DOHH2 (cell line): Measurements from ENCODE around the gene PRKD2.

Experiments
- H3F3A ChIP-seq: fragments of 200-600 bp; sonication (generic), shearing (Covaris generic); 2 replicates; pipeline ENCODE4 v1.6.0; 2016; ENCODE audit warnings: antibody characterized with exemption, mild to moderate bottlenecking; ENCODE audit not compliant: control insufficient read depth, insufficient read depth
- H3K27ac ChIP-seq: fragments of 200-600 bp; sonication (generic); 2 replicates; pipeline ENCODE4 v1.5.1; 2014; ENCODE audit warnings: low read depth, mild to moderate bottlenecking, low read length, moderate library complexity
- H3K27me3 ChIP-seq: fragments of 200-600 bp; sonication (generic); 2 replicates; pipeline ENCODE4 v1.6.1; 2014; ENCODE audit warnings: mild to moderate bottlenecking, low read length, mixed read lengths; ENCODE audit not compliant: control insufficient read depth
- H3K36me3 ChIP-seq: fragments of 200-600 bp; sonication (generic); 2 replicates; pipeline ENCODE4 v1.6.1; 2014; ENCODE audit warnings: mild to moderate bottlenecking, low read length, moderate library complexity, mixed read lengths; ENCODE audit not compliant: control insufficient read depth
- H3K4me1 ChIP-seq: fragments of 200-600 bp; sonication (generic); 2 replicates; pipeline ENCODE4 v1.6.1; 2014; ENCODE audit warnings: mild to moderate bottlenecking, low read length, mixed read lengths; ENCODE audit not compliant: control insufficient read depth
- H3K4me2 ChIP-seq: fragments of 200-600 bp; sonication (generic); 2 replicates; pipeline ENCODE4 v1.6.0; 2014; ENCODE audit warnings: mild to moderate bottlenecking, low read length, moderate library complexity
- H3K4me3 ChIP-seq: fragments of 200-600 bp; sonication (generic); 2 replicates; pipeline ENCODE4 v1.5.1; 2014; ENCODE audit warnings: mild to moderate bottlenecking, low read length, mixed read lengths
- H3K79me2 ChIP-seq: fragments of 200-600 bp; sonication (generic); 2 replicates; pipeline ENCODE4 v1.6.1; 2014; ENCODE audit warnings: mild to moderate bottlenecking, low read length, mixed read lengths; ENCODE audit not compliant: control insufficient read depth
- H3K9me2 ChIP-seq: fragments of 200-600 bp; sonication (generic); replicated peaks from 2 replicates; pipeline ENCODE4 v1.6.1; 2014; ENCODE audit warnings: mild to moderate bottlenecking, low read length, mixed read lengths; ENCODE audit not compliant: control insufficient read depth
- H3K9me3 ChIP-seq: fragments of 200-600 bp; sonication (generic); 2 replicates; pipeline ENCODE4 v1.6.1; 2014; ENCODE audit warnings: antibody characterized with exemption, low read length, mixed read lengths; ENCODE audit not compliant: control insufficient read depth, insufficient read depth
- H4K20me1 ChIP-seq: fragments of 200-600 bp; sonication (generic); 2 replicates; pipeline ENCODE4 v1.6.0; 2014; ENCODE audit warnings: low read depth, mild to moderate bottlenecking, antibody characterized with exemption, low read length, moderate library complexity; ENCODE audit not compliant: control insufficient read depth, insufficient read depth
- EZH2phosphoT487 ChIP-seq: fragments of 200-600 bp; sonication (generic); IDR thresholded peaks from 2 replicates; pipeline ENCODE4 v1.6.1; 2017; ENCODE audit warnings: borderline replicate concordance, mild to moderate bottlenecking, antibody characterized with exemption, low read length, moderate library complexity, mixed read lengths
- TF ChIP-seq, protein P1 (sequence below): fragments of 200-600 bp; sonication (generic); IDR thresholded peaks from one replicate; pipeline ENCODE4 v1.5.1; 2014; ENCODE audit warnings: antibody characterized with exemption, mild to moderate bottlenecking, low read depth, low read length; ENCODE audit not compliant: poor library complexity, severe bottlenecking

The PRKD2 gene

DNA sequence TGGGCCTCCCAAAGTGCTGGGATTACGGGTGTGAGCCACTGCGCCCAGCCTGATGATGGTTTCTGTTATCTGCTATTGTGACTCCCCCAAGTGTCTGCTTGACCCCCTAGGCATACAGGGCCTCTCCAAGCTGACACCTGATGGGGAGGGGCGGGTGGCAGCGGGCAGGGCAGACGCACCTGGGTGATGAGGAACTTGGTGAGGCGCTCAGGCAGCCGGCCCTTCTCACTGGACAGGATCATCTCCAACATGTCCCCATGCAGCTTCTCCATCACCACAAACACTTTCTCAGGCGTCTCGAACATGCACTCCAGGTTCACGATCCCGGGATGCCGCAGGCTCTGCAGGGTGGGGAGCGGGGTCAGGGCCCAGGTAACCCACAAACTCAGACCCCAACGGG lies 27.6 kb downstream of the PRKD2 start:
- no peak overlapping the region for H3K27ac ChIP-seq
- H3K36me3 ChIP-seq, result peaks cover 77% of the 10 kb centered on the region
- no peaks in the 10 kb centered on the region for H3K4me1 ChIP-seq
- H4K20me1 ChIP-seq, result no peaks in the 10 kb centered on the region
- H3K9me3 ChIP-seq, result no peaks in the 10 kb centered on the region
- no peaks in the 10 kb centered on the region for H3K9me2 ChIP-seq
- no peak for TF ChIP-seq EZH2phosphoT487
- TF ChIP-seq, protein P1, sequence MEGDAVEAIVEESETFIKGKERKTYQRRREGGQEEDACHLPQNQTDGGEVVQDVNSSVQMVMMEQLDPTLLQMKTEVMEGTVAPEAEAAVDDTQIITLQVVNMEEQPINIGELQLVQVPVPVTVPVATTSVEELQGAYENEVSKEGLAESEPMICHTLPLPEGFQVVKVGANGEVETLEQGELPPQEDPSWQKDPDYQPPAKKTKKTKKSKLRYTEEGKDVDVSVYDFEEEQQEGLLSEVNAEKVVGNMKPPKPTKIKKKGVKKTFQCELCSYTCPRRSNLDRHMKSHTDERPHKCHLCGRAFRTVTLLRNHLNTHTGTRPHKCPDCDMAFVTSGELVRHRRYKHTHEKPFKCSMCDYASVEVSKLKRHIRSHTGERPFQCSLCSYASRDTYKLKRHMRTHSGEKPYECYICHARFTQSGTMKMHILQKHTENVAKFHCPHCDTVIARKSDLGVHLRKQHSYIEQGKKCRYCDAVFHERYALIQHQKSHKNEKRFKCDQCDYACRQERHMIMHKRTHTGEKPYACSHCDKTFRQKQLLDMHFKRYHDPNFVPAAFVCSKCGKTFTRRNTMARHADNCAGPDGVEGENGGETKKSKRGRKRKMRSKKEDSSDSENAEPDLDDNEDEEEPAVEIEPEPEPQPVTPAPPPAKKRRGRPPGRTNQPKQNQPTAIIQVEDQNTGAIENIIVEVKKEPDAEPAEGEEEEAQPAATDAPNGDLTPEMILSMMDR, result no peak
- no peaks in the 10 kb centered on the region; the same call in 1 of the 2 replicates for H3F3A ChIP-seq
- H3K4me3 ChIP-seq, result no peak overlapping the region
- H3K79me2 ChIP-seq, result no peaks in the 10 kb centered on the region
- H3K27me3 ChIP-seq, result no peaks in the 10 kb centered on the region
- no peak overlapping the region for H3K4me2 ChIP-seq

GRCh38 chr19:46687438-46688145 lies 29.3 kb downstream of the PRKD2 start:
- no peaks in the 10 kb centered on the region for H3K79me2 ChIP-seq
- H3K4me1 ChIP-seq, result no peaks in the 10 kb centered on the region
- no peaks in the 10 kb centered on the region for H3K27me3 ChIP-seq
- H3K9me2 ChIP-seq, result no peaks in the 10 kb centered on the region
- H4K20me1 ChIP-seq, result no peaks in the 10 kb centered on the region
- H3K36me3 ChIP-seq, result peaks cover 73% of the 10 kb centered on the region
- H3K27ac ChIP-seq, result no peak overlapping the region
- H3K4me3 ChIP-seq, result no peak overlapping the region
- no peak overlapping the region for H3K4me2 ChIP-seq
- TF ChIP-seq, protein P1, result no peak
- no peak for TF ChIP-seq EZH2phosphoT487
- no peaks in the 10 kb centered on the region for H3K9me3 ChIP-seq
- no peaks in the 10 kb centered on the region; the same call in 1 of the 2 replicates for H3F3A ChIP-seq

DNA sequence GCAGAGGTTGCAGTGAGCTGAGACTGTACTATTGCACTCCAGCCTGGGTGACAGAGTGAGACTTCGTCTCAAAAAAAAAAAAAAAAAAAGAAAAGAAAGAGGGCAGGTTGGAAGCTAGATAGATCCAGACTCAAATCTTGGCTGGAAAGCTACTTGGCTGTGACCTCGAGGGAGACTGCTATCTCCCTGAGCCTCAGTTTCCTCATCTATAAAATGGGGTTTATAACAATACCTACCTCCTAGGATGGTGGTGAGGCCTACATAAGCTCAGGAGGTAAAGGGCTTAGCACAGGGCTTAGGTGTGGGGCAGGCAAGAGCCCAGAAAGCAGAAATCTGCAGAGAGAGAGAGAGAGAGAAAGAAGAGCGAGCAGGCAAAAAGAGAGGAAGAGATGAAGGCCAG lies 31.7 kb downstream of the PRKD2 start:
- no peaks in the 10 kb centered on the region; the same call in 1 of the 2 replicates for H3F3A ChIP-seq
- no peak for TF ChIP-seq EZH2phosphoT487
- TF ChIP-seq, protein P1, result no peak
- no peaks in the 10 kb centered on the region for H3K27me3 ChIP-seq
- no peaks in the 10 kb centered on the region for H4K20me1 ChIP-seq
- H3K4me1 ChIP-seq, result no peaks in the 10 kb centered on the region
- H3K4me3 ChIP-seq, result no peak overlapping the region
- H3K9me3 ChIP-seq, result no peaks in the 10 kb centered on the region
- H3K4me2 ChIP-seq, result no peak overlapping the region
- H3K9me2 ChIP-seq, result no peaks in the 10 kb centered on the region
- peaks cover 56% of the 10 kb centered on the region for H3K36me3 ChIP-seq
- H3K79me2 ChIP-seq, result no peaks in the 10 kb centered on the region
- no peak overlapping the region for H3K27ac ChIP-seq
